Heart left ventricle (tissue), 16 donors: ENCODE measurements around the gene WHAMM. TPM values are rescaled to one million over a fixed set of nuclear protein-coding genes. Genes with fewer than 3 reads are reported as not detected.
"Not testable (repeated sequence)": the region's sequence is repeated elsewhere in the genome, so short reads cannot be mapped to it uniquely, and the experiment has no call there.

ENCODE experiments used
- ATAC-seq, 4 donors: fragments of 200-7000 bp; cut with Tn5 transposase; one replicate each; pipeline ENCODE4 v1.9.1; 2020 to 2022; ENCODE audit warnings: moderate library complexity in 4 of 4, mild to moderate bottlenecking in 3 of 4, moderate number of reproducible peaks in 1 of 4
- DNase-seq, 5 donors: peaks; one replicate each; pipeline ENCODE4 v3.0.0-alpha.2; 2020
- H3K27ac ChIP-seq, 12 donors: fragments of 200-600 bp; sonication (generic) in 4 of 12; one replicate each; pipeline versions ENCODE4 v1.5.0 to v1.8.0; 2016 to 2022; ENCODE audit warnings: mild to moderate bottlenecking in 2 of 12
- H3K27me3 ChIP-seq, 9 donors: fragments of 200-600 bp; sonication (generic) in 2 of 9; one replicate each; pipeline versions ENCODE4 v1.5.1 to v1.8.0; 2016 to 2022; ENCODE audit warnings: mild to moderate bottlenecking in 3 of 9
- H3K36me3 ChIP-seq, 9 donors: fragments of 200-600 bp; sonication (generic) in 2 of 9; one replicate each; pipeline versions ENCODE4 v1.5.0 to v1.8.0; 2018 to 2022; ENCODE audit warnings: mild to moderate bottlenecking in 2 of 9
- H3K4me1 ChIP-seq, 12 donors: fragments of 200-600 bp; sonication (generic) in 4 of 12; one replicate each; pipeline versions ENCODE4 v1.5.0 to v1.8.0; 2016 to 2022; ENCODE audit warnings: mild to moderate bottlenecking in 3 of 12
- H3K4me3 ChIP-seq, 12 donors: fragments of 200-600 bp; sonication (generic) in 4 of 12; one replicate each; pipeline versions ENCODE4 v1.5.0 to v1.8.0; 2017 to 2022; ENCODE audit warnings: mild to moderate bottlenecking in 9 of 12, moderate library complexity in 4 of 12
- H3K9me3 ChIP-seq, 12 donors: fragments of 200-600 bp; sonication (generic) in 4 of 12; one replicate each; pipeline versions ENCODE4 v1.5.0 to v1.8.0; 2016 to 2022; ENCODE audit warnings: mild to moderate bottlenecking in 1 of 12
- CTCF ChIP-seq, 12 donors: fragments of 200-600 bp; sonication (generic) in 4 of 12; IDR thresholded peaks; one replicate each; pipeline versions ENCODE4 v1.5.0 to v1.8.0; 2018 to 2022; ENCODE audit warnings: antibody characterized with exemption in 12 of 12, mild to moderate bottlenecking in 5 of 12
- POLR2A ChIP-seq, 2 donors: fragments of 450-650 bp; IDR thresholded peaks; one replicate each; pipeline ENCODE4 v1.6.1; 2017; ENCODE audit warnings: antibody characterized with exemption in 2 of 2, mild to moderate bottlenecking in 2 of 2, moderate library complexity in 2 of 2
- WGBS, 4 donors: extraction: QIAGEN DNeasy Blood & Tissue Kit in 2 of 4; methylation state at CpG; one replicate each; pipeline versions ENCODE4 v1.1.5 to v1.1.7; 2013 to 2018; 5-methylcytosine and 5-hydroxymethylcytosine counted together
- intact Hi-C, 10 donors: fragments of 100-400 bp; cut with DNase I; formaldehyde crosslinking; loops; one replicate each; pipeline versions ENCODE4 v1.11.1 to v1.14.2; 2022
- polyA plus RNA-seq, 2 donors: library from polyadenylated mRNA; stranded (reverse); fragments of 200-250 nt; gene quantifications; one replicate each; pipeline ENCODE4 v1.2.3, GENCODE V29; 2013
- total RNA-seq, 9 donors: library from RNA; depleted of rRNA in 2 of 9; stranded (reverse); fragments of >200 nt in 2 of 9; fragmentation: NEBNext Ultra II Directional in 3 of 9; extraction: Animal tissue kit (Norgen Biotek cat#: 25700) in 3 of 9; gene quantifications; one replicate each; pipeline versions ENCODE4 v1.1.0 to v1.2.4, GENCODE V29; 2016 to 2023
- donor health status: ischemic (EF 13 %, LVEDD 7.1; RV severe dilation, severe dysfunction).
- donor health status: healthy with polysubstance abuse.
- donor health status: DM: no; HTN: yes; CAD: no.
- donor health status: DM: no; HTN: no; CAD: no.
- donor health status: ischemic (EF 25% LVEDD 6.9; RV normal size, moderate dysfunction).
- donor health status: ischemic (EF 25% LVEDD 5.7; RV mildly dilated, moderate dysfunction).
- donor health status: healthy.
- donor health status: DM: yes; HTN: yes; CAD: no.
- donor health status: ischemic (EF 35%, LVEDD 5.7; RV mildly dilated, moderate dysfunction).
- donor health status: nonischemic (EF 11% LVEDD 7.7; RV severe dilation, severe dysfunction).
- donor health status: DM: yes; HTN: yes; CAD: no.
- donor health status: PGD.
- donor health status: ischemic (EF 29% LVEDD 5.4; RV normal size, mild dysfunction).
- donor health status: nonischemic (EF 23%, LVEDD 6.1; RV moderate dilation, normal function).

Gene WHAMM
- total and polyA plus RNA-seq, 11 donors = 2.8 to 9.1 (median 6.3) TPM

GRCh38 chr15:82764740-82765139 lies 44.7 kb upstream of the WHAMM start:
- Histone ChIP-seq H3K9me3 (no peaks in the 10 kb centered on the region), H3K27ac (no peak overlapping the region), H3K4me3 (no peak overlapping the region), H3K36me3 (peaks cover 0 to 98% (median 52%) of the 10 kb centered on the region in 9 donors), H3K4me1 (peaks cover 0 to 8% (median 0%) of the 10 kb centered on the region in 12 donors), H3K27me3 (no peaks in the 10 kb centered on the region)
- 68 to 80% (median 73%) methylated on average over 9 of the region's 9 CpGs for WGBS, 4 donors
- TF ChIP-seq CTCF (IDR thresholded peaks at IDR 0.05) = no peak
- TF ChIP-seq POLR2A (IDR thresholded peaks at IDR 0.05) = no peak
- ATAC-seq (no peak), DNase-seq (no peak)
- intact Hi-C loops = loop anchor here in 1 of 10 donors (10.0 kb wide), 1 partner anchor 70 kb away; no protein-coding TSS in a partner anchor

- not testable (repeated sequence) for H3K27me3 ChIP-seq, H3K9me3 ChIP-seq, DNase-seq, H3K4me3 ChIP-seq, H3K4me1 ChIP-seq, H3K27ac ChIP-seq
- H3K36me3 ChIP-seq = peaks cover 0 to 89% (median 38%) of the 10 kb centered on the region in 9 donors
- intact Hi-C loops = loop anchor here in 1 of 10 donors (10.0 kb wide), 1 partner anchor 69 kb away; no protein-coding TSS in a partner anchor
- peak in 3 of 4 donors; percentile 34 to 59 (median 48) for ATAC-seq
- WGBS, 4 donors = 66 to 77% (median 71%) methylated on average over 7 of the region's 7 CpGs
Observed at GRCh38 chr15:82766201-82766600, 43.2 kb upstream of the WHAMM start.

GRCh38 chr15:82767163-82767829 lies 42.1 kb upstream of the WHAMM start:
- DNase-seq (no peak), ATAC-seq (no peak)
- Histone ChIP-seq H3K36me3 (peaks cover 0 to 88% (median 36%) of the 10 kb centered on the region in 9 donors), H3K9me3 (no peaks in the 10 kb centered on the region), H3K4me1 (peaks cover 0 to 8% (median 0%) of the 10 kb centered on the region in 12 donors), H3K4me3 (no peak overlapping the region), H3K27me3 (no peaks in the 10 kb centered on the region), H3K27ac (no peak overlapping the region)
- no peak for TF ChIP-seq CTCF (IDR thresholded peaks at IDR 0.05)
- no peak for TF ChIP-seq POLR2A (IDR thresholded peaks at IDR 0.05)
- intact Hi-C loops = loop anchor here in 1 of 10 donors (10.0 kb wide), 1 partner anchor 68 kb away; no protein-coding TSS in a partner anchor
- WGBS, 4 donors = 84 to 94% (median 85%) methylated on average over 2 of the region's 2 CpGs

- TF ChIP-seq CTCF (IDR thresholded peaks at IDR 0.05) = no peak
- TF ChIP-seq POLR2A (IDR thresholded peaks at IDR 0.05) = no peak
- ATAC-seq (peak in 2 of 4 donors; percentile 41 to 48), DNase-seq (no peak)
- no peak overlapping the region for H3K27ac ChIP-seq
- WGBS, 4 donors = 34 to 68% (median 55%) methylated on average over 4 of the region's 4 CpGs
- H3K4me1 ChIP-seq = peaks cover 0 to 8% (median 0%) of the 10 kb centered on the region in 12 donors
- H3K27me3 ChIP-seq = no peaks in the 10 kb centered on the region
- H3K9me3 ChIP-seq = no peaks in the 10 kb centered on the region
- H3K36me3 ChIP-seq = peaks cover 0 to 85% (median 27%) of the 10 kb centered on the region in 9 donors
- no peak overlapping the region for H3K4me3 ChIP-seq
- intact Hi-C loops = loop anchor here in 1 of 10 donors (10.0 kb wide), 1 partner anchor 66 kb away; no protein-coding TSS in a partner anchor
Observed at GRCh38 chr15:82768414-82769054, 40.9 kb upstream of the WHAMM start.
